Activated naive CD4-positive, alpha-beta T cell treated with Interleukin-2 at 50 U/mL for 16 hours (primary cell): ENCODE data around the gene ASB18.

ENCODE experiments used
- DNase-seq: peaks from one replicate; pipeline ENCODE4 v3.0.0-alpha.2; 2020

ASB18 gene

DNA sequence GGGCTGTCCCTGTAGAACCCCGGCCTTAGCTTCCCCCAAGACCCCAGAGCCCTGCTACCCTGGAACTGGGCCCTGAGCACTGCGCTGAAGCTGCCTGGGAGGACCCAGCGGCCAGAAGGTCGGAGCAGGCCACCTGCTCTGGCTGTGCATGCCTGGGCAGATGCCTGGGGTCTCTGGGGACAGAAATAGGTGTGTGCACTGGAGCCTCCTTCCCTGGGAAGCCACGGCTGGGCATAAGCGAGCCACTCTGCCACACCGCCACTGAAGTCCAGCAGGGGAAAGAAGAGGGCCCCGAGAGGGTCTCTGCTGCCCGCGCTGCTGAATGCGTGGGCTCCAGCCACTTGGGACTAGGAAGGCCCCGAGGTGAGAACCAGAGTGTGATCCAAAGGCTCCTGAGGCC lies 102.7 kb downstream of the ASB18 start:
- no peak for DNase-seq

DNA sequence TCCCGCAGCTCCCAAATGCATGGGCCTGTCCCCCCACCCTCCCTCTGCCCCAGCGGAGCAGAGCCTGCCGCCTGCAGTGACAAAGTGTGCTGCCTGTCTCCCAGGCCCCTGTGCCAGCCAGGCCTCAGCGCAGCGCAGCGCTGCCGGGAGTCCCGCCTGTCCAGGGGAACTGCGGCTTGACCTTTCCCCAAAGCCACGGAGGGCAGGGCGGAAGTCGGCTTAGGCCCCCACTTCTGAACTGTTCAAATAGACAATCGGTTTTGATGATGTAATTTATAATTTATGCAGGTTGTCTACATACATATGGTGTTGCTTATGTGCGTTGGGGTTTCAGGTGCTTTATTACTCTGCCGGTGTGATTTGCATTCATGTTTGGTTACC lies 103.1 kb downstream of the ASB18 start:
- no peak for DNase-seq

DNA sequence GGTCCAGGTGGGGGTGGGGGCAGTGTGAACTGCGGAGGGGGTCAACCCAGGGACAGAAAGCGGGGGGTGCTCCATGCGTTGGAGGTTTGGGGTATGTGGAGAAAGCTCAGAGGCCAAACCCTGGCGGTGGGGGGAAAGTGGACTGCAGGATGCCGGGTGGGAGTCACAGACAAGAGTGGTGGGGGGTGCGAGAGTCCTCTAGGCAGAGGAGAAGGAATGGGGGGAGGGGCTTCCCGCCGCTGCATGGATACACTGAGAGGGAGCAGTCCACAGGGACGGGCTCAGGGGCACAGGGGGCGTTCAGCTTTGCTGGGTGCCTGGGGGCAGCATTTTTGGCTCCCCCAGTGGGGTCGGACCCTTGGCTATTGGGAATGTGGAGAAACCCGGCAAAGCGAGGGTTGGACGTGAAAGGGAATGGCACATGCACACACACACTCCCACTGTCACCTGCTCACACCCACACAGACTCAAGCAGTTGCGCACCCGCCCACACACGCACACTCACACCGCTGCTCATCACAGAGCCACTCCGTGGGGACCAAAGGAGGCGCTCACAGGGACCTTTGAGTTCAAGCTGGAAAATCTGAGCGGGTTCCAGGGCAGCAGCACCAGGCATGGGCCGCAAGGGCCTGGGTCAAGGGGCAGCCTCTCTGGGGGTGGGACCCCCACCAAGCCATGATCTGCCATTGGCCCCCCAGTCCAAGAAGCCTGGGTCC lies 103.7 kb downstream of the ASB18 start:
- DNase-seq: no peak

DNA sequence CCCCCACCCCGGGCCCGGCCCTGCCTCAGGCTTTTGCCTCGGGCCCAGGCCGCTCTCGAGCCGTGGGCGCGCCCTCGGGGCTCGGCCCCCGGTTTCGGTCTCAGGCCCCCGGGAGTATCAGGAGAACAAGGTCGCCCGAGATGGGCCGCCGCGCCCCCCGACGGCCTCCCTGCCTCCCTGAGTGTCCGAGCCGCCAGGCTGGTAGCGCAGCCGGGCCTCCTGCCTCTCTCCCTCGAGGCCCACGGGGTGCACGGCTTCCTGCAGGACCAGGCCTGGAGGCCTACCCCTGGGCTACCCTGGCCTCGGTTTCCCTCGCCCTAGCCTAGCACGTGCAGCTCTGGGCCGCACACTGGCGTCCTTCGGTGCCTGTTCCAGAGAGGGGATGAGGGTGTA lies 104.4 kb downstream of the ASB18 start:
- no peak for DNase-seq

DNA sequence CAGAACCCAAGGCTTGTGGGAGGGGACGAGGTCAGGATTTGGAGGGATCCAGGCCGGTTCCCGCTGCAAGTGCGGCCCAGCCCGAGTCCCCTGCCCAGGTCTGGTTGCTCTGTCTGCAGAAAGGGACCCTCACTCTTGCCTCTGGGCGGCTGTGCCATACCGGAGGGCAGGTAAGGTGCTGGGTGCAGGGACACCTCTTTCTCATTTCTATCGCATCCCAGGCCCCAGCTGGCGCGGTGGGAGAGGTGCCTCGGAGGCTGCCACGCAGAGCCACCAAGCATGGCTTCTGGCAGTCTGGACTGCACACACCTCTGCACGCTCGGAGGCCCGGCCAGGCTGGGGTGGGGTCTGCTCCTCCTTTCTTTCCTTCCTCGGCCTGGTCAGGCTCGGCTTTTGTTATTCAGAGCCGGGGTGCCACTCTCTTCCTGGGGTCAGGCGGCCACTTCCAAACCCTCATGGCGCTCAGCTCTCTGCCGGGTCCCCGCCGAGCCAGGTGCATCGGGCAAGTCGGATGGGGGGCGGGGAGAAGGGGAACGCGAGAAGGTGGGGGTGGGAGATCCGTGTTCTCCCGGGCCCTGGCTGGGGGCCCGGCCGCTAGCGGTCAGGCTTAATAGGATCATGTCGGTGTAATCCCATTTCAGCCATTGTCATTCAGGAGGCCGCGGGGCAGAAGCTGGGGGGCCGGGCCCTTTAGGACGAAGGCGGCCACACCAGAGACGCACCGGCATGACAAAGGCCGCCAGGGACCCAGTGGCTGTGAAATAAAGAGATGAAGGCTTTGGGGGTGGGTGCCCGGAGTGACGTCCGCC lies 105.0 kb downstream of the ASB18 start:
- DNase-seq: no peak

DNA sequence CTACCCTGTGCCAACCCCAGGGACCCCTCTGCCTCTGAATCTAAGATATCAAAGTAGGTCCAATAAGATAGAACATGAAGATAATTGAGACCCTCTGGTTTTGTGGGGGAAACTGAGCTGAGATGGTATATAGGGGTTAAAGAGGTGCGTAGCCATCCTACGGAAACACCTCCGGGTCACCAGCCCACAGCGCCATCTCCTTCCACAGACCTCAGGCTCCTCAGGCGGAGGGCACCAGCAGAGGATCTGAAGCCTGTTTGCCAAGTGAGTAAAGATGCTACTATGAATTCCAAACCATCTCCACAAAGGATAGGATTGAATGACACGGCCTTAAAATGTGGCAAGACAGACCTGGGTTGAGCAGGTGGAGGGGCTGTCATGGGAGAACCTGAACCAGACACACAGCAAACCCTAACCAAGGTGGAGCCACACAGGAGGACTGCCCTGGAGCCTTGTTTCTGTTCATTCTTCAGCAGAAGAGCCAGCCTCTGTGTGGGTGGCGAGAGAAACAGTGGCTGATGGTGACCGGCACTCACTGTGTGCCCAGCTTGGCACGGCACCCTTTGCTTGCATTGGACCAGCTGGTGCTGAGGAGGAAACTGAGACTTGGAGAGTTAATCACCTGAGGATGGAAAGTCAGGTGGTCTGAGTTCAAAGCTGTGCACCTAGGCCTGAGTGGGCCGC lies 106.2 kb downstream of the ASB18 start:
- DNase-seq: no peak

DNA sequence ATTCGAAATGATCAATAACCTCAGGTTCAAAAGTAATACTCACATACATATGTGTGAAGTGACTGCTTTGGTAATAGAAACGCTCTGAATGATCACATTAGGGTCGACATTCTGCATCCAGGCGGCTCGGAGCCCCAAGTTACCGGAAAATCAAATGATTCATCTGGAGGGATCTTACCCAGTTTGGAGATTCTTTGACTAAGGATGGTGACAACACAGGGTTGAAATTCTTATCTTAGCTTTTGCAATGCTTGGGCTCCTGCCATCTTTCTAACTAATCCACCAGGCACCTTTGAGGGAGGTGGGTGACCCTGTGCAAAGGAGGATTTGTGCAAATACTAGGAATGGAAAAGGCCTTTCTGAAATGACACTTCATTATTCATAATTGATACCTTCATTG lies 106.8 kb downstream of the ASB18 start:
- no peak for DNase-seq

DNA sequence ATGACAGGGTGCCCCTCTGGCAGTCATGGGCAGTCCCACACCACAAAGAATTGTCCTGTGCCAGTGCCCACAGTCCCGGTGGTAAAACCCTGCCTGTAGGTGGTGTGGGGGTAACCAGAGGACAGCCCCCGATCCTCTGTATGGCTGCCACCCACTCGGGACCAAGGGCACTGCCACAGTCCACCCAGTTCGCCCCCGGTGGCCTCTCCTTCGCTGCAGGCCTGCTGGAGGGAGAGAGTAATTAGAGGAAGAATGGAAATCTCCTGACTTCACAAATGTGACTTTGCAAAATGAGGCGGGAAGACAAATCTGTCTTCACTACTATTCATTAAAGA lies 107.4 kb downstream of the ASB18 start:
- DNase-seq: no peak

DNA sequence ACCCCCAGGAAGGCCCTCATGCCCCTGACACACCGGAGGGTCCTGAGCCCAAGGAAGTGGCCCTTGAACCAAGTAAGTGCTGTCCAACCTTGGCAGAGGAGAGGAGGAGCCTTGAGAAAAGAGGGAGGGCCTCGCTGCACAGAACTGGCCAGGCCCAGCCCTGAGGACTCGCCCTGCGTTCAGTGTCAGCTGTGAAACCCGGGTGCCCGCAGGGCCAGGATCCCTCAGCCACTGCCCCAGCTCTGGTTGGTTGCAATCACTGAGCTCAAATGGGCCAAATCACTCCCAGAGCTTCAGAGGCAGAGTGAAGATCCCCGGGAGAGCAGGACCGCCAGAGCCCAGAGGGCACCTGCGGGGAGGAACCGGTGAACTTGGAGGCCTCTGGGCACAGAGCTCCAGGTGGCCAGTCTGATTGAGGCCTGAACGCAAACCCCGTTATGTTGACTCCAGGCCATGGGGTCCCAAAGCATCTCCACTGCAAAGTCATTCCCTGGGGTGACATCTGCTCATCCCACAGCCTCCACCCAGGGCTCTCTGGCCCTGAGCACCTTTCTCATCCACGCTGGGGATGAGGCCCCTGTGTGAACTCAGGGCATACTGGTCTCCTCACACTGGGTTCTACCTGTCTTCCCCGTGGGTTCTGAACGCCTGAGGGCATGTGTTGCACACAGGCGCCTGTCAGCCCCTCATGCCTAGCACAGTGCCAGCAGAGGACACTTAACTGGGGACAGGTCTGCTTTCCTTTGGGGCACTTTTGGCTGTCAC lies 107.9 kb downstream of the ASB18 start:
- DNase-seq: no peak

DNA sequence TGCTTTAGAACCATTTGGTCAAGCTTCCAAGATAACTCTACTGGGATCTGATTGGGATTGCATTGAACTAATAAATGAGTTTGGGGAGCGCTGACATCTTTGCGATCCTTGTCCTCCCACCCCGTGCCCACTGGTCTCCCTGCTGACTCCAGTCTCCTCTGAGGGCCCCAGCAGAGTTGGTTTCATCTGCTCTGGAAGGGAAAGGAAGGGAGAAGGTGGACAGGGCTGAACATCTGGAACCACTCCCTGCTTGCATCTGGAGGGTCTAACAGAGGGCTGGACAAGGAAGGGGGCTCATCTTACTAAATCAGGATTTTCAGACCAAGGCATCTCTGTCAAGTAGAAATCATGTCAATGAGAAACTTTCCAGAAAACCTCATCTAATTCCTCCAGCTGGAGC lies 108.8 kb downstream of the ASB18 start:
- no peak for DNase-seq

DNA sequence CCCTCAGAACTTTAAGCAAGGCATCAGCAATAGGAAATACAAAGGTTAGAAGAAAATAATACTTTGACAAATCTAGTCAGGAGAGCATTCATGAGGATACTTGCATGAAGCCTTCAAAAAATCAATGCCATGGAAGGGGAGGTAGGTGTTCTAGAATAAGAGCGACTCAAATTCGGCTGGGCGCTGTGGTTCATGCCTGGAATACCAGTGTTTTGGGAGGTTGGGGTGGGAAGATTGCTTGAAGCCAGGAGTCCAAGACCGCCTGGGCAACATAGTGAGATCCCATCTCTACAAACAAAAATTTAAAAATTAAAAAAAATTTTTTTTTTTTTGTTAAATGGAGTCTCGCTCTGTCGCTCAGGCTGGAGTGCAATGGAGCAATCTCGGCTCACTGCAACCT lies 117.8 kb downstream of the ASB18 start:
- no peak for DNase-seq

DNA sequence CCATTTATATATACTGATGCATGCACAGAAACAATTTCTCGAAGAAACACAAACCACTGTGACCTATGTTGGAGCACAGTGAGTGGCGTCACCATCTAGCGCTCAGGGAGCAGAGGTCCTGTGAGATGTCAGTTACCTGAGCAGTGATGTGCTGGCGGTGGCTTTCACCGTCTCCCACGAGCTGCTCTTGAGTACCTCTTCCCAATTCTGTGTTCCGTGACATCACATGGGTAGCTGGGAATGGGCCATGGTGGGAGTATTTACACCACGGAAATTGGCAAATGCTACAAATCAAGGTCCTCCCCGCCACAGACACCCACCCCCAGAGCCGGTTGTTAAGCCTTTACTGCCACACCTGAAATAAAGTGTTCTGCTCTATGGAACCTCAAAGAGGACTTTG lies 120.4 kb downstream of the ASB18 start:
- DNase-seq: no peak
